CD4-positive, alpha-beta T cell (primary cell): ENCODE results near the gene TTK. TPM values are rescaled to one million over a fixed set of nuclear protein-coding genes. Genes with fewer than 3 reads are reported as not detected.
"Not testable (repeated sequence)": the region's sequence is repeated elsewhere in the genome, so short reads cannot be mapped to it uniquely, and the experiment has no call there.

Experiments
- ATAC-seq: fragments of 200-7000 bp; cut with Tn5 transposase; one replicate; pipeline ENCODE4 v1.10.0; 2022; ENCODE audit warnings: mild to moderate bottlenecking; ENCODE audit not compliant: poor library complexity
- CTCF ChIA-PET: fragments of 350-600 bp; sonication (Branson Sonifier 250); formaldehyde crosslinking; loops from one replicate; lab custom pipeline; 2021; ENCODE audit warnings: antibody characterized with exemption, inconsistent platforms; lab: Charles Lee
- POLR2A ChIA-PET: fragments of 350-600 bp; sonication (Branson Sonifier 250); formaldehyde crosslinking; loops from one replicate; lab custom pipeline; 2021; ENCODE audit warnings: antibody characterized with exemption, inconsistent platforms; lab: Charles Lee
- DNase-seq, 14 experiments: peaks; one replicate each; pipeline ENCODE4 v3.0.0-alpha.2; 2013 to 2020; ENCODE audit warnings: mixed read lengths in 2 of 14
- H3K27ac ChIP-seq, 2 donors: one replicate each; pipeline versions ENCODE4 v1.5.1 to v1.7.0; 2013; ENCODE audit warnings: low read length in 2 of 2, low read depth in 1 of 2, mild to moderate bottlenecking in 1 of 2
- H3K27me3 ChIP-seq, 2 experiments: 1 replicate in 1 of 2; 2 replicates in 1 of 2; pipeline versions ENCODE4 v1.6.1 to v1.7.0; 2013; ENCODE audit warnings: low read length in 2 of 2, control low read depth in 1 of 2, mild to moderate bottlenecking in 1 of 2, moderate library complexity in 1 of 2; ENCODE audit not compliant: insufficient read depth in 2 of 2, control insufficient read depth in 1 of 2
- H3K36me3 ChIP-seq: one replicate; pipeline ENCODE4 v1.6.1; 2013; ENCODE audit warnings: low read length, control low read depth; ENCODE audit not compliant: insufficient read depth
- H3K4me1 ChIP-seq: one replicate; pipeline ENCODE4 v1.6.1; 2013; ENCODE audit warnings: low read length, control low read depth; ENCODE audit not compliant: insufficient read depth
- H3K4me3 ChIP-seq: one replicate; pipeline ENCODE4 v1.5.1; 2013; ENCODE audit warnings: mild to moderate bottlenecking, low read length, moderate library complexity
- H3K9me3 ChIP-seq, 2 experiments: 1 replicate in 1 of 2; 2 replicates in 1 of 2; pipeline versions ENCODE4 v1.6.1 to v1.7.0; 2013; ENCODE audit warnings: low read length in 2 of 2, mild to moderate bottlenecking in 2 of 2, control low read depth in 1 of 2, moderate library complexity in 1 of 2; ENCODE audit not compliant: control insufficient read depth in 1 of 2, insufficient read depth in 1 of 2
- H3K27ac Mint-ChIP-seq: one replicate; pipeline ENCODE4 v1.8.0; 2020; ENCODE audit warnings: mixed read lengths
- H3K27me3 Mint-ChIP-seq: one replicate; pipeline ENCODE4 v1.8.0; 2021; ENCODE audit warnings: mixed read lengths
- H3K36me3 Mint-ChIP-seq: one replicate; pipeline ENCODE4 v1.8.0; 2021; ENCODE audit warnings: low read depth, mixed read lengths
- H3K4me1 Mint-ChIP-seq: one replicate; pipeline ENCODE4 v1.8.0; 2021; ENCODE audit warnings: low read depth, mixed read lengths
- H3K4me3 Mint-ChIP-seq: one replicate; pipeline ENCODE4 v1.8.0; 2020; ENCODE audit warnings: mild to moderate bottlenecking, mixed read lengths
- H3K9me3 Mint-ChIP-seq: one replicate; pipeline ENCODE4 v1.8.0; 2020; ENCODE audit warnings: mixed read lengths
- intact Hi-C, 2 experiments: fragments of 100-400 bp; cut with DNase I in 1 of 2; cut with micrococcal nuclease in 1 of 2; formaldehyde crosslinking; loops; one replicate each; pipeline versions ENCODE4 v1.15.1 to v1.9.0; 2023 to 2025; cut with DNase I, micrococcal nuclease
- total RNA-seq, 174 experiments: library from RNA in 2 of 174; stranded (reverse) in 2 of 174; gene quantifications; one replicate each; pipeline ENCODE4 v1.2.3 and lab custom pipeline; 2021 to 2026
- TF ChIP-seq, protein P1 (sequence below): fragments of 200-600 bp; IDR thresholded peaks from one replicate; pipeline ENCODE4 v1.8.0; 2022; ENCODE audit warnings: antibody characterized with exemption, mild to moderate bottlenecking

TTK gene
- total RNA-seq, 2 experiments from 2014 or later, result 0.45 to 0.60 TPM

- ATAC-seq, H3K36me3 ChIP-seq, H3K4me3 Mint-ChIP-seq, H3K4me1 ChIP-seq, H3K9me3 Mint-ChIP-seq, H3K27ac ChIP-seq, H3K36me3 Mint-ChIP-seq, DNase-seq, POLR2A ChIA-PET, H3K9me3 ChIP-seq, H3K4me3 ChIP-seq, H3K4me1 Mint-ChIP-seq, intact Hi-C loops, H3K27me3 Mint-ChIP-seq, H3K27me3 ChIP-seq, H3K27ac Mint-ChIP-seq, CTCF ChIA-PET: not testable (repeated sequence)
Observed at GRCh38 chr6:80070431-80070830, 66.0 kb downstream of the TTK start.

DNA sequence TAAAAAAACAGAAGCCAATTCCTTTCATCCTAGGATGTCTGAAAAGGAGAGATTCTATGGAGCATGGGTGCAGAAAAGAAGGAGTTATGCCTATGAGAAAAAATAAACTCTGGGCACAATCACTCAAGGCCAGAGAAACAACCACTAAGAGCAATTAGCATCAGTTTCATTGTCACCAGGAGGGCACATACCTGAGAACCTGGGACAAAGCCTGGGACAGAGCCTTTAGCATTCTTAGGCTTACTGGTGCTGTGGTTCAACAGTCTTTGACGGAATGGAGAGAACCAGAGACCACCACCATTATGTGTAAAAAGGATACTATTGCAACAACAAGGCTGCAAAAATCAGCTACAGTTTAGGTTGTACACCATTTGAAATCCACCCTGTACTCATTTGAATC lies 72.6 kb downstream of the TTK start:
- no peak overlapping the region for H3K27ac Mint-ChIP-seq
- no peaks in the 10 kb centered on the region for H3K27me3 Mint-ChIP-seq
- H3K9me3 Mint-ChIP-seq, result peaks cover 3% of the 10 kb centered on the region
- Histone ChIP-seq H3K27ac (no peak overlapping the region), H3K27me3 (no peaks in the 10 kb centered on the region), H3K4me1 (no peaks in the 10 kb centered on the region), H3K4me3 (no peak overlapping the region), H3K36me3 (no peaks in the 10 kb centered on the region), H3K9me3 (no peaks in the 10 kb centered on the region)
- no peaks in the 10 kb centered on the region for H3K36me3 Mint-ChIP-seq
- POLR2A ChIA-PET, result no interaction called here
- no peak overlapping the region for H3K4me3 Mint-ChIP-seq
- intact Hi-C loops, result no loop called here
- no peaks in the 10 kb centered on the region for H3K4me1 Mint-ChIP-seq
- DNase-seq (no peak), ATAC-seq (no peak)
- CTCF ChIA-PET, result no interaction called here
- TF ChIP-seq, protein P1, sequence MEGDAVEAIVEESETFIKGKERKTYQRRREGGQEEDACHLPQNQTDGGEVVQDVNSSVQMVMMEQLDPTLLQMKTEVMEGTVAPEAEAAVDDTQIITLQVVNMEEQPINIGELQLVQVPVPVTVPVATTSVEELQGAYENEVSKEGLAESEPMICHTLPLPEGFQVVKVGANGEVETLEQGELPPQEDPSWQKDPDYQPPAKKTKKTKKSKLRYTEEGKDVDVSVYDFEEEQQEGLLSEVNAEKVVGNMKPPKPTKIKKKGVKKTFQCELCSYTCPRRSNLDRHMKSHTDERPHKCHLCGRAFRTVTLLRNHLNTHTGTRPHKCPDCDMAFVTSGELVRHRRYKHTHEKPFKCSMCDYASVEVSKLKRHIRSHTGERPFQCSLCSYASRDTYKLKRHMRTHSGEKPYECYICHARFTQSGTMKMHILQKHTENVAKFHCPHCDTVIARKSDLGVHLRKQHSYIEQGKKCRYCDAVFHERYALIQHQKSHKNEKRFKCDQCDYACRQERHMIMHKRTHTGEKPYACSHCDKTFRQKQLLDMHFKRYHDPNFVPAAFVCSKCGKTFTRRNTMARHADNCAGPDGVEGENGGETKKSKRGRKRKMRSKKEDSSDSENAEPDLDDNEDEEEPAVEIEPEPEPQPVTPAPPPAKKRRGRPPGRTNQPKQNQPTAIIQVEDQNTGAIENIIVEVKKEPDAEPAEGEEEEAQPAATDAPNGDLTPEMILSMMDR, result no peak

GRCh38 chr6:80088637-80089036 lies 84.2 kb downstream of the TTK start:
- Mint-ChIP-seq H3K4me3 (no peak overlapping the region), H3K36me3 (no peaks in the 10 kb centered on the region), H3K4me1 (no peaks in the 10 kb centered on the region), H3K27me3 (no peaks in the 10 kb centered on the region), H3K9me3 (no peaks in the 10 kb centered on the region), H3K27ac (no peak overlapping the region)
- Histone ChIP-seq H3K27ac (no peak overlapping the region), H3K9me3 (no peaks in the 10 kb centered on the region), H3K4me3 (no peak overlapping the region), H3K36me3 (no peaks in the 10 kb centered on the region), H3K27me3 (no peaks in the 10 kb centered on the region), H3K4me1 (no peaks in the 10 kb centered on the region)
- ATAC-seq (no peak), DNase-seq (no peak)
- POLR2A ChIA-PET, result no interaction called here
- intact Hi-C loops, result no loop called here
- CTCF ChIA-PET, result no interaction called here
- TF ChIP-seq, protein P1, result no peak

- intact Hi-C loops, result loop anchor here in 1 of 2 experiments (5.0 kb wide), 2 partner anchors 219 to 314 kb away; no protein-coding TSS in a partner anchor
- Mint-ChIP-seq H3K9me3 (no peaks in the 10 kb centered on the region), H3K27me3 (no peaks in the 10 kb centered on the region)
Observed at GRCh38 chr6:80091506-80091905, 87.1 kb downstream of the TTK start.

More at GRCh38 chr6:80091506-80091905, 87.1 kb downstream of the TTK start:
- Mint-ChIP-seq H3K27ac (no peak overlapping the region), H3K4me3 (no peak overlapping the region), H3K36me3 (no peaks in the 10 kb centered on the region), H3K4me1 (no peaks in the 10 kb centered on the region)
- TF ChIP-seq, protein P1, result no peak
- Histone ChIP-seq H3K4me1 (no peaks in the 10 kb centered on the region), H3K4me3 (no peak overlapping the region), H3K27me3 (no peaks in the 10 kb centered on the region), H3K36me3 (no peaks in the 10 kb centered on the region), H3K9me3 (no peaks in the 10 kb centered on the region), H3K27ac (no peak overlapping the region)
- no peak for DNase-seq
- no peak for ATAC-seq
- CTCF ChIA-PET, result interaction anchor here (0.6 kb wide), 1 partner anchor 192 kb away, joined by 3 read pairs; no protein-coding TSS in a partner anchor
- POLR2A ChIA-PET, result no interaction called here
